Measurements from ENCODE around the gene TYW1B.
"Not testable (repeated sequence)": the region's sequence is repeated elsewhere in the genome, so short reads cannot be mapped to it uniquely, and the experiment has no call there.

GRCh38 chr7:72635273-72635908 lies 192.6 kb downstream of the TYW1B start:
- not testable (repeated sequence) for TF ChIP-seq EZH2 (IDR thresholded peaks at IDR 0.05; ENCODE audit: insufficient read depth, low read length)
- TF ChIP-seq, protein P1, sequence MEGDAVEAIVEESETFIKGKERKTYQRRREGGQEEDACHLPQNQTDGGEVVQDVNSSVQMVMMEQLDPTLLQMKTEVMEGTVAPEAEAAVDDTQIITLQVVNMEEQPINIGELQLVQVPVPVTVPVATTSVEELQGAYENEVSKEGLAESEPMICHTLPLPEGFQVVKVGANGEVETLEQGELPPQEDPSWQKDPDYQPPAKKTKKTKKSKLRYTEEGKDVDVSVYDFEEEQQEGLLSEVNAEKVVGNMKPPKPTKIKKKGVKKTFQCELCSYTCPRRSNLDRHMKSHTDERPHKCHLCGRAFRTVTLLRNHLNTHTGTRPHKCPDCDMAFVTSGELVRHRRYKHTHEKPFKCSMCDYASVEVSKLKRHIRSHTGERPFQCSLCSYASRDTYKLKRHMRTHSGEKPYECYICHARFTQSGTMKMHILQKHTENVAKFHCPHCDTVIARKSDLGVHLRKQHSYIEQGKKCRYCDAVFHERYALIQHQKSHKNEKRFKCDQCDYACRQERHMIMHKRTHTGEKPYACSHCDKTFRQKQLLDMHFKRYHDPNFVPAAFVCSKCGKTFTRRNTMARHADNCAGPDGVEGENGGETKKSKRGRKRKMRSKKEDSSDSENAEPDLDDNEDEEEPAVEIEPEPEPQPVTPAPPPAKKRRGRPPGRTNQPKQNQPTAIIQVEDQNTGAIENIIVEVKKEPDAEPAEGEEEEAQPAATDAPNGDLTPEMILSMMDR (IDR thresholded peaks at IDR 0.05; ENCODE audit: insufficient read depth, low read depth, low read length) = peak; percentile 33

Measured in astrocyte (in vitro differentiated cells and primary cell).